HCT116 (cell line): Measurements from ENCODE around the gene IFNA2.
"Not testable (repeated sequence)": the region's sequence is repeated elsewhere in the genome, so short reads cannot be mapped to it uniquely, and the experiment has no call there.

ENCODE experiments used
- EZH2 ChIP-seq: fragments of 200-600 bp; sonication (generic); IDR thresholded peaks from 2 replicates; pipeline ENCODE4 v1.6.1; 2017; ENCODE audit warnings: antibody characterized with exemption, mixed run types
- JUND ChIP-seq: IDR thresholded peaks from 2 replicates; pipeline ENCODE4 v1.6.1; 2012
- SP1 ChIP-seq: IDR thresholded peaks from 2 replicates; pipeline ENCODE4 v1.6.1; 2012; ENCODE audit warnings: low read depth
- TF ChIP-seq, protein P1 (sequence below): IDR thresholded peaks from 2 replicates; pipeline ENCODE4 v1.6.1; 2012
- TF ChIP-seq, protein P2 (sequence below), 3 experiments: fragments of 200-600 bp in 1 of 3; sonication (generic) in 1 of 3; IDR thresholded peaks in 2 of 3; conservative IDR thresholded peaks in 1 of 3; 2 replicates each; pipeline ENCODE4 v1.5.1; 2012 to 2017; ENCODE audit warnings: low read depth in 2 of 3, low read length in 2 of 3, antibody characterized with exemption in 1 of 3, borderline replicate concordance in 1 of 3, control low read depth in 1 of 3, mild to moderate bottlenecking in 1 of 3, mixed read lengths in 1 of 3, mixed run types in 1 of 3, moderate library complexity in 1 of 3; ENCODE audit not compliant: insufficient read depth in 1 of 3

DNA sequence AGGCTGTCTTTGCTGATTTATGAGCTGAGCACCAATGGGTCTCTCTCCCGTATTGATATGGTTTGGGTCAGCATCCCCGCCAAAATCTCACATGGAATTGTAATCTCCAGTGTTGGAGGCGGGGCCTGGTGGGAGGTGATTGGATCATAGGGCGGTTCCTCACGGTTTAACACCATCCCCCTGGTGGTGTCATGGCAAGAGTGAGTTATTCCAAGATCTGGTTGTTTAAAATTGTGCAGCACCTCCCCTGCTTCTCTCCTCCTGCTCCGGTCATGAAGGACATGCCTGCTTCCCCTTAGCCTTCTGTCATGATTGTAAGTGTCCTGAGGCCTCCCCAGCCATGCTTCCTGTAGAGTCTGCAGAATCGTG lies 49.8 kb upstream of the IFNA2 start:
- TF ChIP-seq, protein P1, sequence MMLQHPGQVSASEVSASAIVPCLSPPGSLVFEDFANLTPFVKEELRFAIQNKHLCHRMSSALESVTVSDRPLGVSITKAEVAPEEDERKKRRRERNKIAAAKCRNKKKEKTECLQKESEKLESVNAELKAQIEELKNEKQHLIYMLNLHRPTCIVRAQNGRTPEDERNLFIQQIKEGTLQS: not testable (repeated sequence)
- TF ChIP-seq, protein P2, sequence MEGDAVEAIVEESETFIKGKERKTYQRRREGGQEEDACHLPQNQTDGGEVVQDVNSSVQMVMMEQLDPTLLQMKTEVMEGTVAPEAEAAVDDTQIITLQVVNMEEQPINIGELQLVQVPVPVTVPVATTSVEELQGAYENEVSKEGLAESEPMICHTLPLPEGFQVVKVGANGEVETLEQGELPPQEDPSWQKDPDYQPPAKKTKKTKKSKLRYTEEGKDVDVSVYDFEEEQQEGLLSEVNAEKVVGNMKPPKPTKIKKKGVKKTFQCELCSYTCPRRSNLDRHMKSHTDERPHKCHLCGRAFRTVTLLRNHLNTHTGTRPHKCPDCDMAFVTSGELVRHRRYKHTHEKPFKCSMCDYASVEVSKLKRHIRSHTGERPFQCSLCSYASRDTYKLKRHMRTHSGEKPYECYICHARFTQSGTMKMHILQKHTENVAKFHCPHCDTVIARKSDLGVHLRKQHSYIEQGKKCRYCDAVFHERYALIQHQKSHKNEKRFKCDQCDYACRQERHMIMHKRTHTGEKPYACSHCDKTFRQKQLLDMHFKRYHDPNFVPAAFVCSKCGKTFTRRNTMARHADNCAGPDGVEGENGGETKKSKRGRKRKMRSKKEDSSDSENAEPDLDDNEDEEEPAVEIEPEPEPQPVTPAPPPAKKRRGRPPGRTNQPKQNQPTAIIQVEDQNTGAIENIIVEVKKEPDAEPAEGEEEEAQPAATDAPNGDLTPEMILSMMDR (IDR thresholded peaks at IDR 0.05 in 2 of 3, conservative IDR thresholded peaks at IDR 0.05 in 1 of 3; ENCODE audit: borderline replicate concordance in 1 of 3, insufficient read depth in 1 of 3, low read depth in 2 of 3, low read length in 2 of 3): not testable (repeated sequence)
- TF ChIP-seq JUND, SP1, EZH2: not testable (repeated sequence)
